Vagina (tissue), 2 donors: ENCODE data around the gene SPOCK1. TPM values are rescaled to one million over a fixed set of nuclear protein-coding genes. Genes with fewer than 3 reads are reported as not detected.

ENCODE experiments used
- DNase-seq, 2 donors: peaks; one replicate each; pipeline ENCODE4 v3.0.0-alpha.2; 2017; ENCODE audit errors: extremely low spot score in 2 of 2
- H3K27ac ChIP-seq: fragments of 200-600 bp; sonication (generic); one replicate; pipeline ENCODE4 v1.5.1; 2019
- H3K27me3 ChIP-seq: fragments of 200-600 bp; sonication (generic); one replicate; pipeline ENCODE4 v1.5.1; 2019
- H3K36me3 ChIP-seq, 2 donors: fragments of 200-600 bp; sonication (generic); one replicate each; pipeline ENCODE4 v1.5.1; 2017 to 2019
- H3K4me1 ChIP-seq: fragments of 200-600 bp; sonication (generic); one replicate; pipeline ENCODE4 v1.5.1; 2019
- H3K4me3 ChIP-seq, 2 donors: fragments of 200-600 bp; sonication (generic); 1 replicate in 1 of 2; 2 replicates in 1 of 2; pipeline ENCODE4 v1.5.1; 2016 to 2019
- H3K9me3 ChIP-seq: fragments of 200-600 bp; sonication (generic); one replicate; pipeline ENCODE4 v1.5.1; 2019
- CTCF ChIP-seq, 3 experiments: fragments of 450-650 bp in 2 of 3; fragments of 200-600 bp in 1 of 3; sonication (generic) in 1 of 3; IDR thresholded peaks; one replicate each; pipeline ENCODE4 v1.5.1; 2017 to 2019; ENCODE audit warnings: antibody characterized with exemption in 3 of 3, mild to moderate bottlenecking in 2 of 3, moderate library complexity in 2 of 3
- POLR2A ChIP-seq, 2 donors: fragments of 450-650 bp; IDR thresholded peaks; one replicate each; pipeline ENCODE4 v1.6.1; 2017; ENCODE audit warnings: antibody characterized with exemption in 2 of 2, mild to moderate bottlenecking in 2 of 2, moderate library complexity in 2 of 2
- POLR2AphosphoS5 ChIP-seq, 2 donors: sonication (generic); formaldehyde crosslinking; IDR thresholded peaks; one replicate each; pipeline ENCODE4 v1.9.0; 2017; ENCODE audit warnings: antibody characterized with exemption in 2 of 2, mild to moderate bottlenecking in 2 of 2, low read depth in 1 of 2; ENCODE audit not compliant: insufficient read depth in 1 of 2
- intact Hi-C: fragments of 100-400 bp; cut with DNase I; formaldehyde crosslinking; loops from one replicate; pipeline ENCODE4 v1.15.1; 2023
- total RNA-seq: library from RNA; depleted of rRNA; stranded (reverse); fragments of >200 nt; gene quantifications from one replicate; pipeline ENCODE4 v1.2.3, GENCODE V29; 2016

The SPOCK1 gene
- total RNA-seq, 1 donor from 2014 or later: 70.7 TPM

GRCh38 chr5:137073189-137073588 is 425.9 kb downstream of the SPOCK1 start:
- intact Hi-C loops: no loop called here
- Histone ChIP-seq H3K36me3 (no peaks in the 10 kb centered on the region), H3K4me1 (peaks cover 22% of the 10 kb centered on the region), H3K27ac (peak overlapping the region; percentile 76), H3K4me3 (no peak overlapping the region), H3K27me3 (no peaks in the 10 kb centered on the region), H3K9me3 (no peaks in the 10 kb centered on the region)
- TF ChIP-seq POLR2AphosphoS5 (IDR thresholded peaks at IDR 0.05; ENCODE audit: insufficient read depth in 1 of 2, low read depth in 1 of 2): no peak
- no peak for TF ChIP-seq POLR2A (IDR thresholded peaks at IDR 0.05)
- no peak for TF ChIP-seq CTCF (IDR thresholded peaks at IDR 0.05)
- no peak for DNase-seq

GRCh38 chr5:137072361-137073115 is 426.6 kb downstream of the SPOCK1 start:
- peak; percentile 64 to 69 for TF ChIP-seq POLR2AphosphoS5 (IDR thresholded peaks at IDR 0.05; ENCODE audit: insufficient read depth in 1 of 2, low read depth in 1 of 2)
- no peak for TF ChIP-seq CTCF (IDR thresholded peaks at IDR 0.05)
- Histone ChIP-seq H3K4me1 (peaks cover 22% of the 10 kb centered on the region), H3K27ac (peak overlapping the region; percentile 76), H3K4me3 (no peak overlapping the region), H3K27me3 (no peaks in the 10 kb centered on the region), H3K9me3 (no peaks in the 10 kb centered on the region), H3K36me3 (no peaks in the 10 kb centered on the region)
- no peak for DNase-seq
- intact Hi-C loops: no loop called here

- intact Hi-C loops: no loop called here
- Histone ChIP-seq H3K27ac (peak overlapping the region; percentile 76), H3K27me3 (no peaks in the 10 kb centered on the region), H3K4me1 (peaks cover 22% of the 10 kb centered on the region), H3K9me3 (no peaks in the 10 kb centered on the region), H3K4me3 (no peak overlapping the region), H3K36me3 (no peaks in the 10 kb centered on the region)
- DNase-seq: no peak
- no peak for TF ChIP-seq POLR2A (IDR thresholded peaks at IDR 0.05)
- TF ChIP-seq POLR2AphosphoS5 (IDR thresholded peaks at IDR 0.05; ENCODE audit: insufficient read depth in 1 of 2, low read depth in 1 of 2): no peak
- TF ChIP-seq CTCF (IDR thresholded peaks at IDR 0.05): no peak
Measured at GRCh38 chr5:137071931-137072330, 427.2 kb downstream of the SPOCK1 start.

- no peak for DNase-seq
- no peak for TF ChIP-seq POLR2A (IDR thresholded peaks at IDR 0.05)
- TF ChIP-seq POLR2AphosphoS5 (IDR thresholded peaks at IDR 0.05; ENCODE audit: insufficient read depth in 1 of 2, low read depth in 1 of 2): no peak
- no peak for TF ChIP-seq CTCF (IDR thresholded peaks at IDR 0.05)
- peak overlapping the region; percentile 76 for H3K27ac ChIP-seq
Measured at GRCh38 chr5:137071526-137071925, 427.6 kb downstream of the SPOCK1 start.

GRCh38 chr5:137070521-137070920 is 428.6 kb downstream of the SPOCK1 start:
- Histone ChIP-seq H3K4me3 (no peak overlapping the region), H3K27ac (no peak overlapping the region), H3K9me3 (no peaks in the 10 kb centered on the region), H3K4me1 (peaks cover 22% of the 10 kb centered on the region), H3K27me3 (no peaks in the 10 kb centered on the region), H3K36me3 (no peaks in the 10 kb centered on the region)
- intact Hi-C loops: no loop called here
- no peak for TF ChIP-seq POLR2AphosphoS5 (IDR thresholded peaks at IDR 0.05; ENCODE audit: insufficient read depth in 1 of 2, low read depth in 1 of 2)
- no peak for TF ChIP-seq CTCF (IDR thresholded peaks at IDR 0.05)
- no peak for TF ChIP-seq POLR2A (IDR thresholded peaks at IDR 0.05)
- no peak for DNase-seq

More at GRCh38 chr5:137071526-137071925, 427.6 kb downstream of the SPOCK1 start:
- Histone ChIP-seq H3K4me1 (peaks cover 22% of the 10 kb centered on the region), H3K9me3 (no peaks in the 10 kb centered on the region), H3K4me3 (no peak overlapping the region), H3K36me3 (no peaks in the 10 kb centered on the region), H3K27me3 (no peaks in the 10 kb centered on the region)
- intact Hi-C loops: no loop called here
